ENCODE results near the gene BOK.

Gene BOK

GRCh38 chr2:241609859-241610793 lies 51.6 kb downstream of the BOK start:
- in situ Hi-C loops (cut with HindIII; ENCODE audit: low pct_unique_long_range_greater_than_20kb, low sequenced_read_pairs): no loop called here
- no peak for DNase-seq (ENCODE audit: low read depth in 1 of 2, low spot score in 1 of 2)
- no peak for TF ChIP-seq JUND (IDR thresholded peaks at IDR 0.05; ENCODE audit: low read depth)

DNA sequence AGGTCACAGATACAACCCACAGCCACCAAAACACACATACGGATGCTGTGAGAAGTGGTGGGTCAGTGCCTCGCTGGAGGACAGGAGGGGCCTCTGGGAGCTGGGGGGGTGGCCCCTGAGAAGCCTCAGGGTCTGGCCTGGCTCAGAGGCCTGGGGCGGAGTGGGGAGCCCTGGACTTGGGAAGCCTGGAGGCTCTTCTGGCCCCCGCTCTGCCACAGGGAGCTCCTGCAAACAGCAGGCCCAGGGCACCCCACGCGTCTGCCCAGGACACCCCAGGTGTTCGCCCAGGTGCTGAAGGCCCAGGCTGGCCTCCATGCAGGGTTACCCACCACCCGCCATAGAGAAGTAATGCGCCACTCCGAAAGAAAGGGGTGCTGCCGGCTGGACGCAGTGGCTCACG lies 52.5 kb downstream of the BOK start:
- no peak for TF ChIP-seq JUND (IDR thresholded peaks at IDR 0.05; ENCODE audit: low read depth)
- in situ Hi-C loops (cut with HindIII; ENCODE audit: low pct_unique_long_range_greater_than_20kb, low sequenced_read_pairs): no loop called here
- DNase-seq (ENCODE audit: low read depth in 1 of 2, low spot score in 1 of 2): no peak

GRCh38 chr2:241612156-241613016 lies 53.8 kb downstream of the BOK start:
- no peak for TF ChIP-seq JUND (IDR thresholded peaks at IDR 0.05; ENCODE audit: low read depth)
- in situ Hi-C loops (cut with HindIII; ENCODE audit: low pct_unique_long_range_greater_than_20kb, low sequenced_read_pairs): no loop called here
- no peak for DNase-seq (ENCODE audit: low read depth in 1 of 2, low spot score in 1 of 2)

GRCh38 chr2:241613017-241613780 lies 54.7 kb downstream of the BOK start:
- in situ Hi-C loops (cut with HindIII; ENCODE audit: low pct_unique_long_range_greater_than_20kb, low sequenced_read_pairs): no loop called here
- no peak for TF ChIP-seq JUND (IDR thresholded peaks at IDR 0.05; ENCODE audit: low read depth)
- no peak for DNase-seq (ENCODE audit: low read depth in 1 of 2, low spot score in 1 of 2)

GRCh38 chr2:241615041-241615440 lies 56.5 kb downstream of the BOK start:
- in situ Hi-C loops (cut with HindIII; ENCODE audit: low pct_unique_long_range_greater_than_20kb, low sequenced_read_pairs): no loop called here
- TF ChIP-seq JUND (IDR thresholded peaks at IDR 0.05; ENCODE audit: low read depth): no peak
- DNase-seq (ENCODE audit: low read depth in 1 of 2, low spot score in 1 of 2): no peak

DNA sequence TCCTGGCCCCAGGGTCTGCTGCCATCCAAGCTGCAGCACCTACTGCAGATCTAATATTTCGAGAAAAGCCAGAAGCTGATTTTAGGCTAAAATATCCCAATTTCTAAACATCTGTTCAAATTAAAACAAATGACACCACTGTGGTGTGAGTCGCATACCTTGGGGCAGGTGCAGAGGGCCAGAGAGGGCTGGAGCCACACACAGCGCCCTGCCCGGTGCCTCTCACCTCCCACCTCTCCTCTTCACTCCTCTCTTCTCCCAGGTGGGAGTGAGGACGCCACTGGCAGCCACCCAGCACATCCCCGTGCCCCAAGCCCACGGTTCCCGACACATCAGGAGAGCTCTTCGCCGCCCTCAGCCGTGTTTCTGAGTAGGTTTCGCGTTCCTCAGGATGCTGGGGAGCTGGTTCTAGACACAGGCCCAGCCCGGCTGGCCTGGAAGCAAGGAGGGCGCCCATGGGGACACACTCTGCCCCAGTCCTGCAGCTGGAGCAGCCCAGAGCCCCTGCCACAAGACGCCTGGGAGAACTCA lies 57.0 kb downstream of the BOK start:
- no peak for DNase-seq (ENCODE audit: low read depth in 1 of 2, low spot score in 1 of 2)
- no peak for TF ChIP-seq JUND (IDR thresholded peaks at IDR 0.05; ENCODE audit: low read depth)
- in situ Hi-C loops (cut with HindIII; ENCODE audit: low pct_unique_long_range_greater_than_20kb, low sequenced_read_pairs): no loop called here

DNA sequence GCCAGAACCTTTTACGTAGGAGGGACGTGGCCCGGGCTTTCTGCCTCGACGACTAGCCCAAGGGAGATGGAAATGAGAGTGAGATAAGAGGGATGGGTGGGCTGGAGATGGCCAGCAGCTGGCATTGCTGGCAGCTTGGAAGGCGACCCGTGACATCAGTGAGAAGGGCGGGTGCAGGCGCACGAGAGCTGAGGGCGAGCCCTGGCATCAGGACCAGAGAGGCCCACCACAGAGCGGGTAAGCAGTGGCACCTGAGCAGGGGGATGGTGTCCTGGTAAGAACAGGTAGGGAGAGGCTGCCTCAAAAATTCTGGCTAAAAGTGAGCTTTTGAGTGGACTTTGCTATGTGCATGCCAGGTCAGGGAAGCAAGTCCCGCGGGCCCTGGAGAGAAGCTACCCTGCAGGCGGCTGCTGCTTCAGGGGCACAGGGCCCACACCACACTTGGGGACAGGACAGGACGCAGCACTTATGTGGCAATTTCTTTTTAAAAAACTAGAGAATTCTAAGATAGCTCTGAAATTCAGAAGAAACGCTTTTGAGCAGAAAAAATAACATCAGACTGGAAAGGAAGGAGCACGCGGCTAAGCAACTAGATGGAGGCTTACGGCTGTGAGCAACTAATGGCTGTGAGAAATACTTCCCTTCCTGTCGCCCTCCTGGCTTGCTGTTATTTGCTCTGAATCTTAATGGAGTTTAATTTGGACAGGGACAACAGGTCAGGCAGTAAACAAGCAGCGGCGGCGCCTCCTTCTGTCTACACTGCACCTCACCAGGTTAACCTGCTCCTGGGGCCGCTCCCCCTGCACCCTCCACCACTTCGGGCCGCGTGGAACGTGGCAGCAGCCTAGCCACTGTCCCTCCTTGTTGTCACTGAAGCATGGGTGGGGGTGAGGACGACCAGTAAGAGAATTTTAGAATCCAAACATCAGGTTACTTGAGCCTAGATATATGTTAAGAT lies 57.9 kb downstream of the BOK start:
- in situ Hi-C loops (cut with HindIII; ENCODE audit: low pct_unique_long_range_greater_than_20kb, low sequenced_read_pairs): no loop called here
- DNase-seq (ENCODE audit: low read depth in 1 of 2, low spot score in 1 of 2): peak in 1 of 2 experiments; percentile 23
- TF ChIP-seq JUND (IDR thresholded peaks at IDR 0.05; ENCODE audit: low read depth): no peak

DNA sequence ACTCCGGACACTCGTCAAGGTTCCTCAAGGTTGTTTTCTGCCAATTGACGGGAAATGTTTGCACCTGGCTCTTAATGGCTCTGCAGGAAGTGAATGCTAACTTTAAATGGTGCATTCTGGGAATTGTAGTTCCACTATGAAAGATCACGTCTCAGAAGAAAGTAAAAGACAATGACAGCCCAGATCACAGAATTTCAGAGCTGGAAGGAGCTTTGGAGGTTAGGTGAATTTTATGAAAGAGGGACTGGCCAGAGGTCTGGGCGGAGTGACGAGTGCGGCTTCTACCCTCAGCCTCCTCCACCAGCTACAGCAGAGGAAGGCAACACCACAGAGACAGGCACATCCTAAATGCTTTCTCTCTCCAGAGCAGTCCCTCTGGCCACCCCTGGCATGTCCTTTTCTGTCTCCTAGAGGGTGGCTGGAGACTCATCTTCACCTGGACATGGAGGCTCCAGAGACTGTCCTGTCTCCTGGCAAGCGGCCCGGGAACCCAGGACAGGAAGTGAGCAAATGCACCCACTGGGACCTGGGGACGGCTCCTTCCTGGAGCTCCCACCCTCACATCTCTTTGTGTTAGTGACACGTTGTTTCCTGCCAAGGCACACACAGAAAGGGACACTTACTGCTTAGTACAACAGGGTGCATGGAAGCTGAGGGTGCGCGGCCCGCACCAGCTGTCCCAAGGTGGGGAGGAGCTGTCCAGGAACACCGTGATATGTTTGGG lies 59.0 kb downstream of the BOK start:
- no peak for TF ChIP-seq JUND (IDR thresholded peaks at IDR 0.05; ENCODE audit: low read depth)
- in situ Hi-C loops (cut with HindIII; ENCODE audit: low pct_unique_long_range_greater_than_20kb, low sequenced_read_pairs): no loop called here
- peak; percentile 12 to 43 for DNase-seq (ENCODE audit: low read depth in 1 of 2, low spot score in 1 of 2)

DNA sequence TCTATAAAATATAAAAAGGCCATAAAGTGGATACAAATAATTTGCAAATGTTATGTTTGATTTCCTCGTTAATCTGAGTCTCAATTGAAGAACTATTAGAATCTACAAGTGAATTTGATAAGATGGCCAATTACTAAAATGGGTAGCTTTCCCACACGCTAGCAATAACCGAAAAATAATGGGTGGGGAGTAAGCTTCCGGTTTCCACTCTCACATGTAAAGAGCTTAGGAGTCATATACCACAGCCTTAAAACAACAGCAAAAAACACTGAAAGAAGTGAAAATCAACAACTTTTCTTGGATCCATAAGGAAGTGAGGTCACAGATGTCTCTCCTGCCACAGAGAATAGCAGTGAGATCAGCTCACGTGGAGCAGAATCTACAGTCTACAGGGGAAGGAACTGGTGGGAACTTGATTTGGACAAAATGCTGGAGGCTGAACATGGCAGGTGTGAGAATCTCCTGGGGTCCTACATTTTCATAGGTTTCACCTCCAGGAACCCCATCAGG lies 59.8 kb downstream of the BOK start:
- DNase-seq (ENCODE audit: low read depth in 1 of 2, low spot score in 1 of 2): no peak
- no peak for TF ChIP-seq JUND (IDR thresholded peaks at IDR 0.05; ENCODE audit: low read depth)
- in situ Hi-C loops (cut with HindIII; ENCODE audit: low pct_unique_long_range_greater_than_20kb, low sequenced_read_pairs): no loop called here

DNA sequence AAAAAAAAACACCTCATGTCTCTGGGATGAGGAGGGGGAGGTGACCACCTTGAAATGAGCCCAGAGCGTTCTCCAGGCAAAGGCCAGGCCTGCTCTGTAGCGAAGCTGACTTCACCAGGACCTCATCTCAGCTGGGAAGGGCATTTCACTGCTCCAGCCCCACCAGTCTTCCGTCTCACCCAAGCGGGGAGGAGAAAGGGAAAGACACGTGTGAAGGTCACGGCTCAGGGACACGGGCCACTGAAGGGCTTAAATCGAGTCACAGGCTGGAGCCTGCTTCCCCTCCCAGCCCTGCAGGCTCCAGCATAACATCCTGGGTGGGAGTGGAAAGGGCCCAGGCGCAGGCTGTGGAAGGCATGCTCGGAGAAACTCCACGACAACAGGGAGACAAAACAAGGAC lies 60.3 kb downstream of the BOK start:
- DNase-seq (ENCODE audit: low read depth in 1 of 2, low spot score in 1 of 2): no peak
- in situ Hi-C loops (cut with HindIII; ENCODE audit: low pct_unique_long_range_greater_than_20kb, low sequenced_read_pairs): no loop called here
- TF ChIP-seq JUND (IDR thresholded peaks at IDR 0.05; ENCODE audit: low read depth): no peak

Measured in T47D (cell line).